NCI-H2029 treated with DMSO at 0.1 percent for 48 hours (cell line): ENCODE data around the gene RBM10.

Source experiments
- DNase-seq: peaks from one replicate; lab custom pipeline; 2025; lab: John Stamatoyannopoulos, UW

Gene RBM10

DNA sequence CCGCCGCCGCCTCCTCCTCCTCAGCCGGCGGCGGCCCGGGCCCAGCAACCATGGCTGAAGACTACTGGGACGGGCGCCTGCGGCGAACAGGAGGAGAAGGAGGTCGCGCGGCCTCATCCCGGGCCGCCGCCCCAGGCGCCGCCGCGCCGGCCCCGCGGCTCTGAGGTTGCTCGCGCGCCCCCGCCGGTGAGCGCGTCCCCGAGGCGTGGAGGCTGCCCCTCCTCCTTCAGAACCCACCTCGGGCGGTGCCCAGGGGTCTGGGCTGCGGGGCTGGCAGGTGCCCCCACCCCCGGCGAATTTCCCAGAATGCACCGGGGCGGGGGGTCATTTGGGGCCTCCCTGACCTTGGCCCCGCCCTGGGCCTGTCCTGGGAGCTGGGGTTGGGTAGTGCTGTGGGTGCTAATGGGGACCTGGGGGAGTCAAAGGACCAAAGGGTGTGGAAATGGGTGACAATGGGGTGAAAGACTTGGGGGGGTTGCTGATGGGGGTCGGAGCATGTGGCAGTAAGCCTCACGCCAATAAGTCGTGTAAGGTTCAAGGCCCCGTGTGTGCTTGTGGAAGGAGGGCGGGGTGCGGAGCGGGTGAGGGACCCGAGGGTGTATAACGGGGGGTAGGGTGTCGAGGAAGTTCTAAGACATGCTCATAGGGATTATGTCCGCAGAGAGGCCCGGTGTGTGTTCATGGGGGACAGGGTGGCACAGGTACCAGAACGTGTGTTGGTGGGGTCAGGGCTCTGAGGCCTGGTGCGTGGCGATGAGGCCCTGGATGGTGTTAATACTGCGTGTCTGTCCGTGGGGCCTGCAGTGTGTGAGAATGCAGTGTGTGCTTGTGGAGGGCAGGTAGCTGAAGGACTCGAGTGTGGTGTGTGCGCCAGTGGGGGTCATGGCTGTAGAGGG, 74.1 kb downstream of the RBM10 start:
- no peak for DNase-seq

DNA sequence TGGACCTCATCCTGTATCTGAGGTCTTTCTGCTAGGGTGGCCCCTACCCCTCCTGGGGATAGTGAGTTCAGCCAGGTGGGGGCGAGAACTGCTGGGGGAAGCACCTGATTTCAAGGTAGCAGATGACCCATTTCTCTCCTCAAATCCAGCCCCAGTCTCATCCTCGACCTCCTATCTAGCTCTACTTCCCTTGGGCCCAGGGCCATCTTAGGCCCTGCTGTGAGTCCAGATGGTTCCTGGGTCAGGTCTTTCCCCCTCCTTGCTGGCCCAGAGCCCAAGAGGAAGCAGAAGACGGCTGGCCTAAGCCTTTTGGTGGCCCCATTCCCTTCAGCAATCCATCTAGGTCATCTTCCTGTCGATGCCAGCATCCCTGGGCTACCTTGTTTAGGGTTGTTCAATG, 76.7 kb downstream of the RBM10 start:
- no peak for DNase-seq

DNA sequence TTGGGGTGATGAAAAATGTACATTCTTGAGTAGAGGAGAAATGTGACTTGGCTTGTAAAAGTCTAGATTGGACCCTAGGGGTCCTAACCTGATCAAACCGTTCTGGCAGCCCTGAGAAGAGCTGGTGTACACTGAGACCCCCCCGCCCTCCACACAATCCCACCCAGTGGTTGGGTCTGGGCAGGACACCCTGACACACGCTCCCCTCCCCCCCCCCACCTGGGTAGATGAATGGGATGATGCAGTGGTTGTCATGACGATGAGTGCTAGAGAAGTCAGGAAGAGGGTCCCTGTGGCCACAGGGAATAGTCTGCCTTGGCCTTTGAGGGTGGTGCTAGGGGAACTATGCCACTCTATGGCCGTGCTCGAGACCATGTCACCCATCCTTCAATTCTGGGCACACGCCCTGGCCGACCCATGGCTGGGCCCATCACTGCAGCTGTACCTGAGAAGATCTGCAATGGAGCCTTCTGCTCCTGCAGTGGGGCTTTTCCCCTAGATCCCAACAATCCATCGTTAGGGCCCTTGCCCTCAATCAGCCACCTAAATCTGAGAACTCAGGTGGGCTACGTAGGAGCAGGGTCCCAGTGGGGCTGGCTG, 77.8 kb downstream of the RBM10 start:
- DNase-seq = no peak

DNA sequence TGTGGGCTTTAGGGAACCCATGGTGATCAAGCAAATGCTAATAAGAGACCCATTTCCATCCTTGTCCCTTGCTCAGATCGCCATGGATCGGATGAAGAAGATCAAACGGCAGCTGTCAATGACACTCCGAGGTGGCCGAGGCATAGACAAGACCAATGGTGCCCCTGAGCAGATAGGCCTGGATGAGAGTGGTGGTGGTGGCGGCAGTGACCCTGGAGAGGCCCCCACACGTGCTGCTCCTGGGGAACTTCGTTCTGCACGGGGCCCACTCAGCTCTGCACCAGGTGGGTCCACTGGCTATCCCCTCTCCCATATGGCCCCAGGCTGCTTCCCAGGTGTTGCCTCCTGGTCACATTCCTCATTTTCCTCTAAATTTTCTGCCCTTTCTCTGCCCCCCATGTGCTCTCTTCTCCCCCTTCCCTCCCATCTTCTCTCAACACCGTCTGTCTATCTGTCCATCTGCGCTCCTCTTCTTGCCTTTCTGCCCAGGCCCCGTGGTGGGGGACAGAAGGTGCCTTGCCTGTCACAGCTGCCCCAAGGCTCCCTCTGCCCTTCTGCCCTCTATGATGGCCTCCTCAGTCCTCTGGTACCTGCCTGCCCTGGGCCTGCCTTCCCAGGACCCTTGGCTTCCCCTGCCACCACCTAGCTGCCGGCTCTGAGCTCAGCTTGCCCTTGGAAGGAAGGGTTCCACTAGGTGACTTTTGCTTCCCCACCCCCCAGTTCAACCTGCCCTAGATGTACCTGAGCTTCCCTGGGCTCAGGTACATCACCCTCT, 78.6 kb downstream of the RBM10 start:
- no peak for DNase-seq

DNA sequence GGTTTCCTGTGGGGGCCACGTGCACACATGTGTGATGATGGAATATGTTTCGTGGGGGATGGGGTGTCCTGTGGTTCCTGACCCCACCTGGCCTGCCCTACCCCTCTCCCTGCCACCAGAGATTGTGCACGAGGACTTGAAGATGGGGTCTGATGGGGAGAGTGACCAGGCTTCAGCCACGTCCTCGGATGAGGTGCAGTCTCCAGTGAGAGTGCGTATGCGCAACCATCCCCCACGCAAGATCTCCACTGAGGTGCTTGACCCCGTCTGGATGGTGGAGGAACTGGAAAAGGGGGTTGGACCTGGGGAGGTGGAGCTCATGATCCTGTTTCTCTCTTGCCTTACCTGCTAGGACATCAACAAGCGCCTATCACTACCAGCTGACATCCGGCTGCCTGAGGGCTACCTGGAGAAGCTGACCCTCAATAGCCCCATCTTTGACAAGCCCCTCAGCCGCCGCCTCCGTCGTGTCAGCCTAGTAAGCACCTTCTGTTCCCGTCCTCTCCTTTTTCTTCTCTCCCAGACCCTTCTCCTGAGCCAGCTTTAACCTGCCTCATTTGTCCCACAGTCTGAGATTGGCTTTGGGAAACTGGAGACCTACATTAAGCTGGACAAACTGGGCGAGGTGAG, 79.4 kb downstream of the RBM10 start:
- no peak for DNase-seq

DNA sequence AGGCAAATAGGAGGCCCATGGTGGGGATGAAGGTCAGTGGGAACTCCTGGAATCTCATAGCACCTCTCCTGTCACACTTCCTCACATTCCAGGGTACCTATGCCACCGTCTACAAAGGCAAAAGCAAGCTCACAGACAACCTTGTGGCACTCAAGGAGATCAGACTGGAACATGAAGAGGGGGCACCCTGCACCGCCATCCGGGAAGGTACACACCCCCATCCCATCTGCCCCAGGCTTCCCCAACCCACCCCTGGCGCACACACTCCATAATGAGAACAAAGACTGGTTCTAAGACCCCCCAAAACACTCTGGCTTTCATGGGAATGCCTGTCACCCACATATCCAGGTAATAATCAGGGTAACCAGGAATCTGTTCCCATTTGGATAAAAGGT, 79.9 kb downstream of the RBM10 start:
- no peak for DNase-seq

DNA sequence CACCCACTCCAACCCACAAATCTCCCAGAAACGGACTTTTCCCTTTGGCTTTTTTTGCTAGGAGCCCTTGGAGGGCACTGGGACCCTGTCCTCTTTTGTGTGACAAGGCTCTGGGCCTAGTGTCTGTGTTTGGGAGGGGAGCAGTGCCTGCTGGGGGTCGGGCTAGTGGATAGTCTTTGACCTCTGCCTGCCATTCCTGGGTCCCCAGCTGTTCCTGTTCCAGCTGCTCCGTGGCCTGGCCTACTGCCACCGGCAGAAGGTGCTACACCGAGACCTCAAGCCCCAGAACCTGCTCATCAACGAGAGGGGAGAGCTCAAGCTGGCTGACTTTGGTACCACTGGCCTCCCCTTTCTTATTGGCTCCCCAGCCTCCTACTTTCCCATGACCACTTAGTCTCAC, 81.0 kb downstream of the RBM10 start:
- DNase-seq = no peak

DNA sequence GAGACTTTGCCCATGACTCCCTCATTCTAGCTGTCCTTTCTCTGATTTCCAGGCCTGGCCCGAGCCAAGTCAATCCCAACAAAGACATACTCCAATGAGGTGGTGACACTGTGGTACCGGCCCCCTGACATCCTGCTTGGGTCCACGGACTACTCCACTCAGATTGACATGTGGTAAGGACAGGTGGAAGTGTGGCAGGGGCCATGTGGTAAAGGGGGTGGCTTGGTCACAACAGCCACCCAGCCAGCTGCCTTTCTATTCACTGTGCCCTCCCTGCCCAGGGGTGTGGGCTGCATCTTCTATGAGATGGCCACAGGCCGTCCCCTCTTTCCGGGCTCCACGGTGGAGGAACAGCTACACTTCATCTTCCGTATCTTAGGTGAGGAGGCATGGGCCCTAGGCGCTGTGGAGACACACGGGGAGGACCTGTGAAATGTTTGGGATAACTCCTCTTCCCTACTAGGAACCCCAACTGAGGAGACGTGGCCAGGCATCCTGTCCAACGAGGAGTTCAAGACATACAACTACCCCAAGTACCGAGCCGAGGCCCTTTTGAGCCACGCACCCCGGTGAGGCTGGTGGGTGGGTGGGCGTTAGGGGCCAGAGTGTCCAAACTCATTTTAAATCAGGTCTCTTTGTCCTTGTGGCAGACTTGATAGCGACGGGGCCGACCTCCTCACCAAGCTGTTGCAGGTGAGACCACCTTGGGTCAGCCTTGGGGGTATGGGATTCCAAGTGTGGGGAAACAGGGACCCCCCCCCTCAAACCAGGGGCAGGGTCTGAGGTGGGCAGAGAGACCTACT, 81.7 kb downstream of the RBM10 start:
- no peak for DNase-seq

DNA sequence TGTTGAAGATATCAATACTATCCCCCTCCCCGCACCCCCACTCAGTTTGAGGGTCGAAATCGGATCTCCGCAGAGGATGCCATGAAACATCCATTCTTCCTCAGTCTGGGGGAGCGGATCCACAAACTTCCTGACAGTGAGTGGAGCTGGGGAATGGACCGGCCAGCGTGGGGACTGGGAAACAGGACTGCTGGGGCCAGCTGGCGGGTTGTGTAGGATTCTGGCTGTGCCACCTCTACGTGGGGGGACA, 82.2 kb downstream of the RBM10 start:
- no peak for DNase-seq

DNA sequence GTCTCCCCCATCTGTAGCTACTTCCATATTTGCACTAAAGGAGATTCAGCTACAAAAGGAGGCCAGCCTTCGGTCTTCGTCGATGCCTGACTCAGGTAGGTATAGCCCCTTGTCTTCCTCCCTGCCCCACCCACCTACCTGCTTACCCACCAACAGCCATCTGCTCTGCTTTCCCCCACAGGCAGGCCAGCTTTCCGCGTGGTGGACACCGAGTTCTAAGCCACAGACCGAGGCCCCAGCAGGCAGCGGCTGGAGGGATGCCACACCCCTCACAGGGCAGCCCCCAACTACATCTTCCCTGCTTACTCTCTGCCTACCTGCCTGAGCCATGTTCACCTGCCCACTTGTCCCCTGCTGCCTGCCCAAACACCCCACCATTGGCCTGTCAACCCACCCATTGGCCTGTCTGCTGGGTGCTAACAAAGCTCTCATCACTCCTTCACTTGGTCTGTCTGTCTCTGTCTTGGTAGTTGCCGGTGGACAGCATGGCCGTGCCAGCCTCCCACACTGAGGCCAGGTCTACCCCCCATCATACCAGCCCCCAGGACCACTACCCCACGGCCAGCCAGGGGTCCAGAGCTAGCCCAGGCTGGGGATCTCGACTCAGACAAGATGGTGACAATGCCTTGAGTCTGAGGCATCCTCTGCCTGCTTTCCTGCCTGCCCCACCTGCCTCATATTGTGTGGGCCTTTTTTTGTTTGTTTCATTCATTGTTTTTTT, 83.7 kb downstream of the RBM10 start:
- no peak for DNase-seq

DNA sequence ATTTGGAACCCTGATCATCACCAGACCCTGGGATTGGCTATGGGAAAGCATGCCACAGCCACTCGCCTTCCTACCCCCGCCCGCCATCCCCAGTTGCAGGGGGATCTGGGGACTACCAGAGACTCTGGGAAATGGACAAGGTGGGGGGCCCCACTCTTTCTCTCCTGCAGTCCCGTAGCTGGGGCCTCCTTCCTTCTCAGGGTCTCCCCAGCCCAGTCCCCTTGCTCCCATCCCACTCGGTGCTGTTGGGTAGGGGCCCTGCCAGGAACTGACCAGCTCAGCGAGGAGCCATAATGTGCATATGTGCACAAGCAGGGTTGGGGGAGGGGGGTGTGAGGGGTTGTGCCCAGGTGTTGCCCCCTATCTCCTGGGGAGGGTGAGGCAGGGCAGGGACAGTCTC, 84.4 kb downstream of the RBM10 start:
- DNase-seq = no peak

DNA sequence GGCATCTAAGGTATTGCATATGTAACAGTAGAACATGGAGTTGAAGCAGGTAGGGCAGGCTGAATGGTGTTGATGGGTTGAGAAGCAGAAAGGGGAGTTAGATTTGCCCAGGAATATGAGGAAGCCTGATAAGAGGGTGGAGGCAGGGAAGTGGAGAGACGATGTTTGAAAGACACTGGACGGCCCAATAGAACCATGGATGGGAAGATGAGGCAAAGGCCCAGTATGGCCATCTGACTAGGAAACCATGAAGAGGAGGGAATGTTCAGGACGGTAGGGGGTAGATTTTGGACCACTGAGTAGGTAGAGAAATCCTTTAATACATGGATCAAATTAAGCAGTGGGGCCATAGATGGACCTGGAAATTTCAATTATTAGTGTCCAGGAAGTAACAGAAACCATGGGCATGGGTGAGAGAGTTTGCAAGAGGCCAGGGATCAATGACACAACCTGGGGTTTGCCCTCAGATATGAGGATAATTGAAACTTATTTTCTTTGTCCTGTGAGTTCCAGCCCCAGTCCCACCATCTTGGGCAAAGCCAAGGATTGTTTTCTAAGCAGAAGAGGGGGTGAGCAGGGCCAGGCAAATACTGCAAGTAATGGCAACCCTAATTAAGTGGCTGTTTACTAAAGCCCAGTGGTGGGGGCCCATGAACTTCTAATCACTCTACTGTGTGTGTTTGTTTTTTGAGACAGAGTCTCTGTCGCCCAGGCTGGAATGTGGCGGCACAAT, 85.3 kb downstream of the RBM10 start:
- no peak for DNase-seq

DNA sequence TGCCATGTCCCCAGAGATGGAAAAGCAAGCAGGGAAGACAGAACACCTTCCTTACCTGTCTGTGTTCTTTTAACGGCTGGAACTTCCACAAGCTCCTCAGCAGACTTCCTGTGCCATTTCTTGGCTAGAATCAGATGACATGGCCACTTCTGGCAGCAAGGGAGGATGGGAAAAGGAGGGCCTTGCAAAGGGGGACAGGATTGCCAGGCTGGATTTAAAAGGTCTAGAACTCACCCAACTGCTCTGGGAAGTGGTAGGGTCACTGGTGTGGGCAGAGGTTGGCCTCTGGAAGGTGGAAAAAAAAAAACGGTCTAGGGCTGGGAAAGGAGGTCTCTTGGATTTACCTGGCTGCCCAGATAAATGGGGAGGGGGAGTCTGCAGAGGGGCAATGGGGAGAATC, 86.1 kb downstream of the RBM10 start:
- DNase-seq = no peak

DNA sequence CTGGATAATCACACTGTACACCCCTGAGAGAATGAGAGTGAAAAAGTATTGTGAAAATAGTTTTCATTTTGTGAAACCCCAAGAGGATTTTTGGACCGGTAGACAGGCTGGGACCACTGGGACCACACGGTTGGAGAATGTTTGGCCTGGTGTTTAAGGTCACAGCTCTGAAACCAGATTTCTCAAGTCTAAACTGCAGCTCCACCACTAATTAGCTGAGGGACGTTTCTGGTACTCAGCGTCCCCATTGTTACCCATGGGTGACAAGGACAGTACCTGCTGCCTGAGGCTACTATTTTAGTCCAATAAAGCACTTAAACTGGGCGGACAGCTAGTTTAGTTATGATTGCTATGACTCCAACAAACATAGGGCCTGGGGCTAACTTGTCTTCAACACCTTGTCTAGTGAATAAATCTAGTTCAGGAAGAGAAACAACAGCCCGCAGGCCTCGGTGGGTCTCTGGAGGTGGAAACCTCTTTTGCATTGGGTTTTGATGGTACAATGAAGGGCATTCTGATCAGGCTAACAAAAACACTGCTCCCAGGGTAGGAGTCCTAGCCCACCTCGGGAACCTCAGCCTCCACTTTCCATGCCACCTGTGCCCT, 87.3 kb downstream of the RBM10 start:
- DNase-seq = no peak

DNA sequence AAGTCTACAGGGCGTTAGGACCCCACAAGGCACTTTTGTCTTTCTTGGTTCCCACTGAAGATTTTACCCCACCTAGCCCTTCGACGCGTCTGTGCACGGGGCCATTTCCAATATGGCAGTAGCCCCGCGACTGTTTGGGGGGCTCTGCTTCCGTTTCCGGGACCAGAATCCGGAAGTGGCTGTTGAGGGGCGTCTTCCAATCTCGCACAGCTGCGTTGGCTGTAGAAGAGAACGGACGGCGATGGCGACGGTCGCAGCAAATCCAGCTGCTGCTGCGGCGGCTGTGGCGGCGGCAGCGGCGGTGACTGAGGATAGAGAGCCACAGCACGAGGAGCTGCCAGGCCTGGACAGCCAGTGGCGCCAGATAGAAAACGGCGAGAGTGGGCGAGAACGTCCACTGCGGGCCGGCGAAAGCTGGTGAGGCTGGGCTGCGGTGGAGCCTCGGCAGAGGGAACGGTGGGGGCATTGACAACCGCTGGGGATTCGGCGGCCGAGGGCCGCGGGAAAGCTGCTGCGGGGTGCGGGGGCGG, 87.8 kb downstream of the RBM10 start, which contains the start of gene USP11:
USP11 (plus strand) TSS at position 207 of the 530 bp plus-strand sequence; CDS start at position 242, 35 bp downstream.
- DNase-seq = no peak

DNA sequence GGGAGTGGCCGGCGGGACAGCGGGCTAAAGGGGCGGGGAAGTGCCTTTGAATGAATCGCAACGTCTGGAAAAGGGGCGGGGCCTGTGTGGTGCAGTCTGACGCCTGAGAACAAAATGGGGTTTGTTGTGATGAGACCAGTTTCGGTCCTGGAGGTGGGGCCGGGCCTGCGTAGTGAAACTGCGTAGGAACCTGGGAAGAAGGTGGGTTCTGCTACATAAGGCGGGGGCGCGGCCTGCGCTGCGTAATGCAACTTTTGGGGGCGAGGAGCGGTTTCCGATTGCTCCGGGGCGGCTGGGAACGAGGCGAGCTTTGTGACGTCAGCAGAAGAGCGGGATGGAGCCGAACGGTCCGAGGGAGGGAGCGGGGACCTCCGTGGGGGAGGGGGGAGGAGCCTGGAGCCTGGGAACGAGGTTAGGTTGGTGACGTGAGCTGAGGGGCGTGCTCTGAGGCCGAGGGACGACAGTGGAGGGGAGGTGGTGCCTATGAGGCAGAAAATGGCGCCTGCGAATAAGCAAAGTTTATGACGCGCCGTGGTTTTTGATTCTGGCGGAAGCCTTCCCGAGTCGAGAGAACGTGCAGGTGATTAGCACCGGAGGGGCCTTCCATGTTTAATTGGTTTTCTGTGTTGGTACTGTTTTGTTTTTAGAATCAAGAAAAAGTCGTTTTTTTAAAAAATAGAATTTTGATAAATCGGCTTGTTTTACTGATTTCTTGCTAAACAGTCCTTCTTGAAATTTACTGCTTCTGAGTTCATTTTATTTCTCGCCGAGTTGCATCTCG, 88.5 kb downstream of the RBM10 start:
- peak; percentile 63 for DNase-seq

DNA sequence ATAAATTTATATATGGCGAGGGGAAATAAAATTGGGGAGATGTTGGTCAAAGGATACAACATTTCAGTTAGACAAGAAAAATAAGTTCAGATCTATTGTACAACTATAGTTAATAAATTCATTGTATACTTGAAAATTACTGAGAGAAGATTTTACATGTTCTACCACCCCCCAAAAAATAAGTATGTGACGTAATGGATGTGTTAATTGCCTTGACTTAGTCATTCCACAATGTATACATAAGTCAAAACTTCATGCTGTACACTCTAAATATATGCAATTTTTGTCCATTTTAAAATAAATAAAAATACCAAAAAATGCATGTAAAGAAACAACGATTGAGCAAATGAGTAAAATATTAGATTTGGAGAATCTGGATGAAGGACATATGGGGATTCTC, 89.6 kb downstream of the RBM10 start:
- DNase-seq = no peak

DNA sequence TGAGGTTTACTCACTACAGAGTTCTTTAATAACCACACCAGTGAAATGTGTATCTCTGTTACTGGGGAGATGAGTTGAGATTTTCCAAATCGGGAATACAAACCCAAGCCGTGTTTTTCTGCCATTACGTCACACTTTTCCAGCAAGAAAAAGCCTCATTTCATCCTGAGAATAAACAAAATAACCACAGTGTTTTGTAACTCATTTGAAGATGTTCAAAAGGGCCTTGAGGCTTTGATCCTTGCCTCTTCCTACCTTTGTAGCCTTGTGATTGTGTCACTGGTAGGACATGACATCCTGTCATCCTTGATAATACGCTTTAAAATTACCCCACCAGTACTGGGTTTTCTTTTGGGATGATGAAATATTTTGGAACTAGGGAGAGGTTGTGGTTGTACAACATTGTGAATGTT, 90.7 kb downstream of the RBM10 start:
- no peak for DNase-seq
